Endothelial cell (in vitro differentiated cells): ENCODE data around the gene HOXA3. TPM values are rescaled to one million over a fixed set of nuclear protein-coding genes. Genes with fewer than 3 reads are reported as not detected.

Experiments
- DNase-seq: peaks from one replicate; pipeline ENCODE4 v3.0.0; 2021; ENCODE audit warnings: low spot score
- H3K27ac Mint-ChIP-seq: one replicate; pipeline ENCODE4 v1.8.0; 2021; ENCODE audit warnings: mixed read lengths, inconsistent platforms; ENCODE audit not compliant: unreplicated experiment
- H3K27me3 Mint-ChIP-seq: one replicate; pipeline ENCODE4 v1.8.0; 2021; ENCODE audit warnings: mild to moderate bottlenecking, moderate library complexity, mixed read lengths, inconsistent platforms; ENCODE audit not compliant: unreplicated experiment
- H3K36me3 Mint-ChIP-seq: one replicate; pipeline ENCODE4 v1.8.0; 2021; ENCODE audit warnings: mild to moderate bottlenecking, low read depth, mixed read lengths, inconsistent platforms; ENCODE audit not compliant: unreplicated experiment
- H3K4me1 Mint-ChIP-seq: one replicate; pipeline ENCODE4 v1.8.0; 2021; ENCODE audit warnings: mild to moderate bottlenecking, mixed read lengths, inconsistent platforms; ENCODE audit not compliant: unreplicated experiment
- H3K4me3 Mint-ChIP-seq: one replicate; pipeline ENCODE4 v1.8.0; 2021; ENCODE audit warnings: mild to moderate bottlenecking, mixed read lengths, inconsistent platforms; ENCODE audit not compliant: unreplicated experiment
- H3K9me3 Mint-ChIP-seq: one replicate; pipeline ENCODE4 v1.8.0; 2021; ENCODE audit warnings: mixed read lengths, inconsistent platforms; ENCODE audit not compliant: unreplicated experiment
- total RNA-seq: library from RNA; stranded (reverse); fragmentation: NEBNext Ultra II Directional; extraction: Animal tissue kit (Norgen Biotek cat#: 25700); gene quantifications from one replicate; pipeline ENCODE4 v1.2.1, GENCODE V29; 2021; ENCODE audit not compliant: unreplicated experiment
- TF ChIP-seq, protein P1 (sequence below): fragments of 200-600 bp; sonication (generic); IDR thresholded peaks from one replicate; pipeline ENCODE4 v1.5.0; 2021; ENCODE audit warnings: antibody characterized with exemption; ENCODE audit not compliant: unreplicated experiment

HOXA3 gene
- total RNA-seq, 1 donor from 2014 or later, result 0.13 TPM

GRCh38 chr7:27155816-27156507 lies 3.6 kb upstream of the HOXA3 start:
- Mint-ChIP-seq H3K4me1 (peaks cover 22% of the 10 kb centered on the region), H3K27ac (no peak overlapping the region), H3K4me3 (peak overlapping the region; percentile 76), H3K27me3 (peaks cover 55% of the 10 kb centered on the region), H3K36me3 (peaks cover 3% of the 10 kb centered on the region), H3K9me3 (no peaks in the 10 kb centered on the region)
- TF ChIP-seq, protein P1, sequence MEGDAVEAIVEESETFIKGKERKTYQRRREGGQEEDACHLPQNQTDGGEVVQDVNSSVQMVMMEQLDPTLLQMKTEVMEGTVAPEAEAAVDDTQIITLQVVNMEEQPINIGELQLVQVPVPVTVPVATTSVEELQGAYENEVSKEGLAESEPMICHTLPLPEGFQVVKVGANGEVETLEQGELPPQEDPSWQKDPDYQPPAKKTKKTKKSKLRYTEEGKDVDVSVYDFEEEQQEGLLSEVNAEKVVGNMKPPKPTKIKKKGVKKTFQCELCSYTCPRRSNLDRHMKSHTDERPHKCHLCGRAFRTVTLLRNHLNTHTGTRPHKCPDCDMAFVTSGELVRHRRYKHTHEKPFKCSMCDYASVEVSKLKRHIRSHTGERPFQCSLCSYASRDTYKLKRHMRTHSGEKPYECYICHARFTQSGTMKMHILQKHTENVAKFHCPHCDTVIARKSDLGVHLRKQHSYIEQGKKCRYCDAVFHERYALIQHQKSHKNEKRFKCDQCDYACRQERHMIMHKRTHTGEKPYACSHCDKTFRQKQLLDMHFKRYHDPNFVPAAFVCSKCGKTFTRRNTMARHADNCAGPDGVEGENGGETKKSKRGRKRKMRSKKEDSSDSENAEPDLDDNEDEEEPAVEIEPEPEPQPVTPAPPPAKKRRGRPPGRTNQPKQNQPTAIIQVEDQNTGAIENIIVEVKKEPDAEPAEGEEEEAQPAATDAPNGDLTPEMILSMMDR, result no peak
- no peak for DNase-seq

GRCh38 chr7:27154901-27155815 lies 2.8 kb upstream of the HOXA3 start:
- TF ChIP-seq, protein P1, result no peak
- H3K36me3 Mint-ChIP-seq, result peaks cover 3% of the 10 kb centered on the region

GRCh38 chr7:27154369-27154768 lies 2.0 kb upstream of the HOXA3 start:
- H3K4me1 Mint-ChIP-seq, result peaks cover 22% of the 10 kb centered on the region
- no peak overlapping the region for H3K27ac Mint-ChIP-seq
- H3K9me3 Mint-ChIP-seq, result no peaks in the 10 kb centered on the region
- no peak for DNase-seq
- TF ChIP-seq, protein P1, result no peak
- peaks cover 59% of the 10 kb centered on the region for H3K27me3 Mint-ChIP-seq
- peaks cover 3% of the 10 kb centered on the region for H3K36me3 Mint-ChIP-seq
- no peak overlapping the region for H3K4me3 Mint-ChIP-seq

More at GRCh38 chr7:27154901-27155815, 2.8 kb upstream of the HOXA3 start:
- H3K27ac Mint-ChIP-seq, result no peak overlapping the region
- H3K4me3 Mint-ChIP-seq, result peak overlapping the region; percentile 76
- H3K27me3 Mint-ChIP-seq, result peaks cover 57% of the 10 kb centered on the region
- H3K4me1 Mint-ChIP-seq, result peaks cover 22% of the 10 kb centered on the region
- H3K9me3 Mint-ChIP-seq, result no peaks in the 10 kb centered on the region
- no peak for DNase-seq

DNA sequence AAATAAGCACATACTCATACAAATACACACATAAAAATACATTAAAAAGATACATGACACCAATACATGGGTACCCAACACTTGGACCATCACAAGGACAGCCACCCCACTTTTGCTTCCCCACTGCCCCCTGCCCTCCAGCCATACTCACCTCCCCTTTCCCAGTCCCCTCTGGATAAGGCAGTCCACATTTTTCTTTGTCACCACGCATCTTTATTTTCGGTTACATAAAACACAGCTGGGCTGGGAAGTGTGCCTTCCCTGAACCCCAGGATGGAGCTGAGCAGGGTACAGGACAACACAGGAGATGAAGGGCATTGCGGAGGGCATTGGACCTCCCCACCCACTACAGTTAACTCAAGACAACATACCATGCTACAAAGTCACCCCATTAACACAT lies 1.1 kb upstream of the HOXA3 start:
- DNase-seq, result no peak
- H3K27ac Mint-ChIP-seq, result no peak overlapping the region
- TF ChIP-seq, protein P1, result no peak
- H3K27me3 Mint-ChIP-seq, result peaks cover 55% of the 10 kb centered on the region
- H3K36me3 Mint-ChIP-seq, result peaks cover 3% of the 10 kb centered on the region
- H3K9me3 Mint-ChIP-seq, result no peaks in the 10 kb centered on the region
- H3K4me1 Mint-ChIP-seq, result peaks cover 22% of the 10 kb centered on the region
- no peak overlapping the region for H3K4me3 Mint-ChIP-seq
